Neural crest cell (in vitro differentiated cells): ENCODE results near the gene SNRNP70. TPM values are rescaled to one million over a fixed set of nuclear protein-coding genes. Genes with fewer than 3 reads are reported as not detected.

Experiments
- DNase-seq: peaks from one replicate; pipeline ENCODE4 v3.0.0; 2021; ENCODE audit warnings: low read depth, mixed read lengths, low spot score
- H3K27ac Mint-ChIP-seq: one replicate; pipeline ENCODE4 v1.8.0; 2021; ENCODE audit warnings: mild to moderate bottlenecking, mixed read lengths; ENCODE audit not compliant: unreplicated experiment
- H3K27me3 Mint-ChIP-seq: 2 replicates; pipeline ENCODE4 v1.8.0; 2021; ENCODE audit warnings: low read depth, mild to moderate bottlenecking, mixed read lengths
- H3K36me3 Mint-ChIP-seq: 2 replicates; pipeline ENCODE4 v1.8.0; 2021; ENCODE audit warnings: low read depth, mild to moderate bottlenecking, mixed read lengths
- H3K4me1 Mint-ChIP-seq: 2 replicates; pipeline ENCODE4 v1.8.0; 2021; ENCODE audit warnings: mixed read lengths
- H3K4me3 Mint-ChIP-seq: one replicate; pipeline ENCODE4 v1.8.0; 2021; ENCODE audit warnings: mild to moderate bottlenecking, mixed read lengths
- H3K9me3 Mint-ChIP-seq: 2 replicates; pipeline ENCODE4 v1.8.0; 2021; ENCODE audit warnings: mixed read lengths
- total RNA-seq: library from RNA; stranded (reverse); gene quantifications from 2 replicates; pipeline ENCODE4 v1.2.1, GENCODE V29; 2021
- TF ChIP-seq, protein P1 (sequence below): fragments of 200-600 bp; sonication (generic); conservative IDR thresholded peaks from 2 replicates; pipeline ENCODE4 v1.5.0; 2021; ENCODE audit warnings: antibody characterized with exemption, mild to moderate bottlenecking

Gene SNRNP70
- total RNA-seq, 1 donor from 2014 or later = 303 TPM

DNA sequence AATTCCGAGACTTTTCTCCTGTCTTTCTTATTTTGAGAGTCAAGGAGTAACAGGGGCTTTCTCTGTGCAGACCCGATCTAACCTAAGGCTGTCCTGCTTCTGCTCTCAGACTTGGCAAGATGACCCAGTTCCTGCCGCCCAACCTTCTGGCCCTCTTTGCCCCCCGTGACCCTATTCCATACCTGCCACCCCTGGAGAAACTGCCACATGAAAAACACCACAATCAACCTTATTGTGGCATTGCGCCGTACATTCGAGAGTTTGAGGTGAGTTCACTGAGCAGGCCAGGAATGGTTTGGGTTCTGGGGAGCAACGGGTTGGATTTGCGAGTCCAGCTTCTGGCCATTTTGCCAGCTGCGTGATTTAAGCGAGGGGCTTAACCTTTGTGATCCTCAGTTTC, 1.0 kb downstream of the SNRNP70 start:
- Mint-ChIP-seq H3K27ac (peak overlapping the region; percentile 99), H3K36me3 (peaks cover 9% of the 10 kb centered on the region), H3K4me1 (peaks cover 24% of the 10 kb centered on the region), H3K9me3 (no peaks in the 10 kb centered on the region), H3K4me3 (peak overlapping the region; percentile 83), H3K27me3 (peaks cover 4% of the 10 kb centered on the region)
- no peak for DNase-seq
- TF ChIP-seq, protein P1, sequence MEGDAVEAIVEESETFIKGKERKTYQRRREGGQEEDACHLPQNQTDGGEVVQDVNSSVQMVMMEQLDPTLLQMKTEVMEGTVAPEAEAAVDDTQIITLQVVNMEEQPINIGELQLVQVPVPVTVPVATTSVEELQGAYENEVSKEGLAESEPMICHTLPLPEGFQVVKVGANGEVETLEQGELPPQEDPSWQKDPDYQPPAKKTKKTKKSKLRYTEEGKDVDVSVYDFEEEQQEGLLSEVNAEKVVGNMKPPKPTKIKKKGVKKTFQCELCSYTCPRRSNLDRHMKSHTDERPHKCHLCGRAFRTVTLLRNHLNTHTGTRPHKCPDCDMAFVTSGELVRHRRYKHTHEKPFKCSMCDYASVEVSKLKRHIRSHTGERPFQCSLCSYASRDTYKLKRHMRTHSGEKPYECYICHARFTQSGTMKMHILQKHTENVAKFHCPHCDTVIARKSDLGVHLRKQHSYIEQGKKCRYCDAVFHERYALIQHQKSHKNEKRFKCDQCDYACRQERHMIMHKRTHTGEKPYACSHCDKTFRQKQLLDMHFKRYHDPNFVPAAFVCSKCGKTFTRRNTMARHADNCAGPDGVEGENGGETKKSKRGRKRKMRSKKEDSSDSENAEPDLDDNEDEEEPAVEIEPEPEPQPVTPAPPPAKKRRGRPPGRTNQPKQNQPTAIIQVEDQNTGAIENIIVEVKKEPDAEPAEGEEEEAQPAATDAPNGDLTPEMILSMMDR = no peak

GRCh38 chr19:49091391-49092038, 6.3 kb downstream of the SNRNP70 start:
- H3K4me3 Mint-ChIP-seq = peak overlapping the region; percentile 81
- H3K36me3 Mint-ChIP-seq = peaks cover 18% of the 10 kb centered on the region
- peaks cover 8% of the 10 kb centered on the region for H3K4me1 Mint-ChIP-seq
- H3K9me3 Mint-ChIP-seq = no peaks in the 10 kb centered on the region
- no peaks in the 10 kb centered on the region for H3K27me3 Mint-ChIP-seq
- DNase-seq = no peak
- TF ChIP-seq, protein P1 = no peak
- H3K27ac Mint-ChIP-seq = no peak overlapping the region

DNA sequence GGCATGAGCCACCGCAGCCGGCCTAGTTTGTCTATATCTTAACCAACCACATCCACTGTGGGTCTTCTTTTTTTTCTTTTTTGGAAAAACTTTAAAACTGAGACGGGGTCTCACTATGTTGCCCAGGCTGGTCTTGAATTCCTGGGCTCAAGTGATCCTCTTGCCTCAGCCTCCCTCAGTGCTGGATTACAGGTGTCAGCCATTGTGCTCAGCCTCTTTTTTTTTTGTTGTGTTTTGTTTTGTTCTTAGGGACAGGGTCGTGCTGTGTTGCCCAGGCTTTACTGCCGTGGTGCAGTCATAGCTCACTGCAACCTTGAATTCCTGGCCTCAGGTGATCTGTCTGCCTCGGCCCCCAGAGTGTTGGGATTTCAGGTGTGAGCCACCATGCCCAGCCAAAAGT, 7.4 kb downstream of the SNRNP70 start:
- no peak overlapping the region for H3K27ac Mint-ChIP-seq
- H3K4me1 Mint-ChIP-seq = peaks cover 5% of the 10 kb centered on the region
- no peak overlapping the region for H3K4me3 Mint-ChIP-seq
- no peaks in the 10 kb centered on the region for H3K9me3 Mint-ChIP-seq
- H3K36me3 Mint-ChIP-seq = peaks cover 14% of the 10 kb centered on the region
- no peaks in the 10 kb centered on the region for H3K27me3 Mint-ChIP-seq
- TF ChIP-seq, protein P1 = no peak
- no peak for DNase-seq

GRCh38 chr19:49094505-49095482, 9.5 kb downstream of the SNRNP70 start:
- DNase-seq = no peak
- H3K27me3 Mint-ChIP-seq = no peaks in the 10 kb centered on the region
- TF ChIP-seq, protein P1 = no peak
- H3K4me3 Mint-ChIP-seq = peak overlapping the region; percentile 54
- no peaks in the 10 kb centered on the region for H3K9me3 Mint-ChIP-seq
- H3K4me1 Mint-ChIP-seq = peaks cover 8% of the 10 kb centered on the region
- no peak overlapping the region for H3K27ac Mint-ChIP-seq
- H3K36me3 Mint-ChIP-seq = peaks cover 25% of the 10 kb centered on the region

DNA sequence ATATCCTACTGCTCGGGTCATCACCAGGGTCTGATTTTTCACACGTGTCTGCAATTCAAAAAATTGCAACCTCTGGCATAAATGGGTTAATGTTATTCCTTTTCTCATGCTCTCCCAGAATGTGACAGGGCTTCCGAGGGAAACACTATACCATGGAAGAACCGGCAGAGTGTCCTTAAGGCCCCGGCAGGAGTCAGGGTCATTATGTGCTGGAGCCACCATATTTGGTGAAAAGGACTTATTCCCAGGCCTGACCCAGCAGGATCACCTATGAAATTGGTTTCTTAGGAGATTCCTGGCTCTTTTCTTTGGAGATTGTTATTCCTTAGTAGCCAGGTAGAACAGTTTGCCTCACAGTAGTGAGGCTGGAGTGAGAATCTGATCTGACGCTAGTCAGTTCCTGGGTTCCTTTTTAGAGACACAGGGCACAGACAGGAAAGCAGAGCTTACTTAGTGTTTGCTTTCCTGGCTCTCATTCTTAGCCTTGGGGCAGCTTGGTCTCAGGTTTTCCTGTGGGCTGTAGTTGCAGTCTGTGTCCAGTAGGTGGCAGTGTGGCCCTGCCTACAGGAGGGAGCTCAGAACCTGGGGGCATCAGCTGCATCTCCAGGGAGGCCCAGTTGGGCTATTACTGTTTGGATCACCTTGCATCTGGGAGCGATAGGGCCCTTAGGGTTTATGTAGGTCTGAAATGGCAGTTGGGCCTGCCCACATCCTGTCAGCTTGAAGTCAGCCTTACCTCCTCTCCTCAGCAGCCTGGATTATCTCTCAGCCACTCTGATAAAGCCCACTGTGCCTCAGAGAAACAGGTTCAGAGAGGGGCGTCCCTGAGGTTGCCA, 12.4 kb downstream of the SNRNP70 start:
- Mint-ChIP-seq H3K4me1 (peaks cover 13% of the 10 kb centered on the region), H3K27me3 (no peaks in the 10 kb centered on the region), H3K9me3 (no peaks in the 10 kb centered on the region), H3K36me3 (peaks cover 23% of the 10 kb centered on the region), H3K27ac (no peak overlapping the region), H3K4me3 (peak overlapping the region; percentile 61)
- peak; percentile 79 for DNase-seq
- TF ChIP-seq, protein P1 = peak; percentile 99
